Transverse colon (tissue), 4 donors: ENCODE measurements around the gene PLA2G15. TPM values are rescaled to one million over a fixed set of nuclear protein-coding genes. Genes with fewer than 3 reads are reported as not detected.
"Not testable (repeated sequence)": the region's sequence is repeated elsewhere in the genome, so short reads cannot be mapped to it uniquely, and the experiment has no call there.

Source experiments
- DNase-seq: peaks from one replicate; pipeline ENCODE4 v3.0.0-alpha.2; 2019
- H3K27ac ChIP-seq, 4 donors: fragments of 200-600 bp; sonication (generic); 2 replicates each; pipeline ENCODE4 v1.5.1; 2016 to 2018; ENCODE audit warnings: inconsistent platforms in 4 of 4
- H3K27me3 ChIP-seq: fragments of 200-600 bp; sonication (generic); 2 replicates; pipeline ENCODE4 v1.5.1; 2017; ENCODE audit warnings: inconsistent platforms
- H3K36me3 ChIP-seq, 4 donors: fragments of 200-600 bp; sonication (generic); 2 replicates each; pipeline ENCODE4 v1.5.1; 2017 to 2019; ENCODE audit warnings: inconsistent platforms in 4 of 4
- H3K4me1 ChIP-seq, 4 donors: fragments of 200-600 bp; sonication (generic); 2 replicates each; pipeline ENCODE4 v1.5.1; 2017 to 2020; ENCODE audit warnings: inconsistent platforms in 4 of 4
- H3K4me3 ChIP-seq, 4 donors: fragments of 200-600 bp; sonication (generic); 1 replicate in 1 of 4; 2 replicates in 3 of 4; pipeline versions ENCODE4 v1.5.1 to v1.6.1; 2017 to 2019; ENCODE audit warnings: inconsistent platforms in 4 of 4
- H3K9me3 ChIP-seq, 2 donors: fragments of 200-600 bp; sonication (generic); 2 replicates each; pipeline ENCODE4 v1.5.1; 2017 to 2019; ENCODE audit warnings: inconsistent platforms in 2 of 2
- CTCF ChIP-seq, 5 experiments: fragments of 200-600 bp in 3 of 5; fragments of 450-650 bp in 2 of 5; sonication (generic) in 3 of 5; IDR thresholded peaks; 1 replicate in 2 of 5; 2 replicates in 3 of 5; pipeline ENCODE4 v1.5.1; 2016 to 2017; ENCODE audit warnings: antibody characterized with exemption in 5 of 5, inconsistent platforms in 3 of 5, mild to moderate bottlenecking in 2 of 5, moderate library complexity in 1 of 5
- EP300 ChIP-seq: sonication (generic); formaldehyde crosslinking; IDR thresholded peaks from one replicate; pipeline ENCODE4 v1.6.1; 2017; ENCODE audit warnings: antibody characterized with exemption, low read depth
- POLR2A ChIP-seq: fragments of 450-650 bp; IDR thresholded peaks from one replicate; pipeline ENCODE4 v1.6.1; 2016; ENCODE audit warnings: antibody characterized with exemption, mild to moderate bottlenecking, moderate library complexity
- POLR2AphosphoS5 ChIP-seq, 3 donors: sonication (generic); formaldehyde crosslinking; IDR thresholded peaks; one replicate each; pipeline ENCODE4 v1.6.1; 2016; ENCODE audit warnings: antibody characterized with exemption in 3 of 3
- WGBS, 2 donors: methylation state at CpG; one replicate each; pipeline ENCODE4 v1.1.5; 2018; ENCODE audit warnings: low coverage in 1 of 2; 5-methylcytosine and 5-hydroxymethylcytosine counted together
- in situ Hi-C, 4 donors: fragments of 200-750 bp; cut with MboI; loops; one replicate each; pipeline versions ENCODE4 v1.15.0 to v1.15.1; 2017; ENCODE audit warnings: low sequenced_read_pairs in 3 of 4, low pct_ligation_motif_present in 1 of 4, low pct_unique_long_range_greater_than_20kb in 1 of 4
- intact Hi-C: fragments of 100-400 bp; cut with DNase I; formaldehyde crosslinking; loops from one replicate; pipeline ENCODE4 v1.15.1; 2023; ENCODE audit warnings: low total_unique reads
- total RNA-seq, 4 donors: library from RNA; depleted of rRNA; stranded (reverse); fragments of >200 nt; gene quantifications; one replicate each; pipeline ENCODE4 v1.1.0, GENCODE V29; 2016

Gene PLA2G15
- total RNA-seq, 4 donors from 2014 or later: 9.6 to 18.2 (median 15.0) TPM

DNA sequence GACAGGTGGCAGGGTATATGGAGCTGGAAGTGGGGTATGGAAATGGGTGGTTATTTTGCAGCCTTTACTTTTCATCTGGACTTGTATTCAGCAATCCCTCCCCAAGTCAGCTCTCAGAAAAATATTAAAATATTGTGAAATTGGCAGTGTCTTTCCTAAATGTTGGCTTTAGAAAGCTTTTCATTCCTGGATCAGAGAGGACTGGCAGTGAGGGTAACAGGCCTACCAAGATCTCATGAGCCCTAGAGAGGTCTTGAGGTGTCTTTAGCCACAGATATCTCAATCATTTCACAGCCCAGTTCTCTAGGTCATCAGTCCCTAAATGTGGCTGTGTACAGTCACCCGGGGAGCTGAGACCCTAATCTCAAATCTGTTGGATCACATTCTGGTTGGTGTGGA, 43.1 kb downstream of the PLA2G15 start:
- H3K4me3 ChIP-seq: no peak overlapping the region
- in situ Hi-C loops (no loop called here), intact Hi-C loops (no loop called here)
- H3K27me3 ChIP-seq: no peaks in the 10 kb centered on the region
- TF ChIP-seq EP300: no peak
- no peak for TF ChIP-seq POLR2AphosphoS5 (IDR thresholded peaks at IDR 0.05)
- no peak for TF ChIP-seq CTCF (IDR thresholded peaks at IDR 0.05)
- no peak for TF ChIP-seq POLR2A
- H3K4me1 ChIP-seq: peaks cover 7 to 54% (median 10%) of the 10 kb centered on the region in 4 donors
- peak overlapping the region in 3 of 4 donors; percentile 3 to 26 (median 20) for H3K27ac ChIP-seq
- DNase-seq: no peak
- no peaks in the 10 kb centered on the region for H3K9me3 ChIP-seq
- peaks cover 0 to 19% (median 8%) of the 10 kb centered on the region in 4 donors for H3K36me3 ChIP-seq
- WGBS, 2 donors: 75% methylated on average over 1 of the region's 1 CpG; no CpG with 5 or more reads in 1 of the 2 donors

- DNase-seq, intact Hi-C loops, H3K4me3 ChIP-seq, H3K9me3 ChIP-seq, H3K27me3 ChIP-seq, in situ Hi-C loops: not testable (repeated sequence)
- 90 to 100% methylated on average over 2 to 9 of the region's 9 CpGs for WGBS, 2 donors
- peaks cover 7 to 49% (median 10%) of the 10 kb centered on the region in 4 donors for H3K4me1 ChIP-seq
- H3K27ac ChIP-seq: peak overlapping the region in 3 of 4 donors; percentile 20 to 42 (median 38)
- H3K36me3 ChIP-seq: peaks cover 0 to 19% (median 8%) of the 10 kb centered on the region in 4 donors
These were observed 43.6 kb downstream of the PLA2G15 start for GRCh38 chr16:68288796-68289195.

DNA sequence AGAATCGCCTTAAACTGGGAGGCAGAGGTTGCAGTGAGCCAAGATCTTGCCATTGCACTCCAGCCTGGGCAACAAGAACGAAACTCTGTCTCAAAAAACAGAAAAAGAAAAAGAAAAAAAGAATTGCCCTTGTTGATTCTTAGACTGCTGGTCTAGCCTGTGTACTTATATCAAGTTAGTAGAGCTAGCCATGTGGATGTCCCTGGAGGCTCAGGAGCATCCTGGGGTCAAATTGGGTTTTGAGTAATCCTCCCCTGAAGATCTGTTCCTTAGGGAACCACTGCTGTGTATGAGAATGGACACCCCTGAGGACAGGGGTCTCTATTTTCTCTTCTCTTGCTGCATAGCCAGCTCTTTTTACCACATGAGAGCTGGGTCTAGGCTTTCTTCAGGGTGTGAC, 44.0 kb downstream of the PLA2G15 start:
- intact Hi-C loops: no loop called here
- Histone ChIP-seq H3K9me3 (no peaks in the 10 kb centered on the region), H3K27me3 (no peaks in the 10 kb centered on the region), H3K4me1 (peaks cover 7 to 45% (median 10%) of the 10 kb centered on the region in 4 donors), H3K4me3 (no peak overlapping the region), H3K27ac (peak overlapping the region in 3 of 4 donors; percentile 34 to 42 (median 38)), H3K36me3 (peaks cover 0 to 19% (median 9%) of the 10 kb centered on the region in 4 donors)
- DNase-seq: no peak
- in situ Hi-C loops: no loop called here
- 85% methylated on average over 2 of the region's 2 CpGs; no CpG with 5 or more reads in 1 of the 2 donors for WGBS, 2 donors
- no peak for TF ChIP-seq POLR2AphosphoS5 (IDR thresholded peaks at IDR 0.05)
- no peak for TF ChIP-seq POLR2A
- no peak for TF ChIP-seq CTCF (IDR thresholded peaks at IDR 0.05)
- TF ChIP-seq EP300: no peak

DNA sequence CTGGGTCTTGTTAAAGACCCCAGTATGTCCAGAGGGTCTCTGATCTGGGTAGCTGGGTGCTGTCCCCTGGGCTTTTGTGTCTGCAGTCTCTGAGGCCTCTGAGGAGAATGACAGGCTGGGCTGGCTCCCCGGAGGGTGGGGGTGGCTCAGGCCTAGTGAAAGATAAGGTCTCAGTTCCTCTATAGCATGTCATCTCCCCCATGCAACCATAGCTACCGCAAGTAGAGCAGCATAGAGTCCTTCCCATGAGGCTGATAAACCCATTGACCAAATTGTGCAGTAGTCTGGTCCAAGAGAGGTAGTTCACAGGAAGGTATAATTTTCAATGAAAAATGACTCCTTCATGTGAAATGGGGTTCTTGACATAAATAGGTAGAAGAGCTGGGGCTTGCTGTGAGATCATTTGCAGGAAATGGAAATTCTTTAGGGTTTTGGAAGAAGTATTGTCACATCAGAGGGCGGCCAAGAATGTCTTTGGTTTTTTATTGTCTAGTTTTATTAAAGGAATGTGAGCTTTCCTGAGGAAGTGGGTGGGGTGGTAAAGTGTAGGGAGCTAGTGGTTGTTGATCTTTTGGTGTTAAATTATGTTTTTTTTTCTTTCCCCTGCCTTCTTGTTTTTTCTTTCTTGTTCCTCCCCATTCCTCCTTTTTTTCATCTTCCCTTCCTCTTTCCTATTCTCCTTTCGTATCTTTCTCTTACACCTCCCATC, 44.6 kb downstream of the PLA2G15 start:
- no peak for TF ChIP-seq POLR2AphosphoS5 (IDR thresholded peaks at IDR 0.05)
- no peak for TF ChIP-seq POLR2A
- no peak for TF ChIP-seq EP300
- no peak for TF ChIP-seq CTCF (IDR thresholded peaks at IDR 0.05)
- H3K9me3 ChIP-seq: no peaks in the 10 kb centered on the region
- H3K4me1 ChIP-seq: peaks cover 7 to 41% (median 10%) of the 10 kb centered on the region in 4 donors
- in situ Hi-C loops: no loop called here
- WGBS, 2 donors: 51 to 58% methylated on average over 2 to 4 of the region's 4 CpGs
- DNase-seq: no peak
- peak overlapping the region; percentile 21 to 42 (median 36) for H3K27ac ChIP-seq
- no peak overlapping the region for H3K4me3 ChIP-seq
- intact Hi-C loops: no loop called here
- H3K27me3 ChIP-seq: no peaks in the 10 kb centered on the region
- peaks cover 0 to 22% (median 9%) of the 10 kb centered on the region in 4 donors for H3K36me3 ChIP-seq
